Right cardiac atrium (tissue), 5 donors: ENCODE results near the gene AGAP2. TPM values are rescaled to one million over a fixed set of nuclear protein-coding genes. Genes with fewer than 3 reads are reported as not detected.
"Not testable (repeated sequence)": the region's sequence is repeated elsewhere in the genome, so short reads cannot be mapped to it uniquely, and the experiment has no call there.

Experiments used
- ATAC-seq, 2 donors: fragments of 200-7000 bp; cut with Tn5 transposase; one replicate each; pipeline versions ENCODE4 v1.8.0 to v1.9.1; 2020; ENCODE audit warnings: moderate library complexity in 2 of 2, mild to moderate bottlenecking in 1 of 2
- DNase-seq, 3 donors: peaks; one replicate each; pipeline ENCODE4 v3.0.0-alpha.2; 2020
- H3K27ac ChIP-seq: one replicate; pipeline ENCODE4 v1.5.1; 2013; ENCODE audit warnings: mild to moderate bottlenecking, low read length, control low read depth, moderate library complexity
- H3K27me3 ChIP-seq: one replicate; pipeline ENCODE4 v1.6.1; 2013; ENCODE audit not compliant: control insufficient read depth, insufficient read depth
- H3K4me1 ChIP-seq: one replicate; pipeline ENCODE4 v1.6.1; 2013; ENCODE audit warnings: low read length; ENCODE audit not compliant: control insufficient read depth, insufficient read depth
- H3K4me3 ChIP-seq: one replicate; pipeline ENCODE4 v1.5.1; 2013; ENCODE audit warnings: low read length, control low read depth
- H3K9me3 ChIP-seq: one replicate; pipeline ENCODE4 v1.6.1; 2013; ENCODE audit warnings: low read length; ENCODE audit not compliant: control insufficient read depth
- WGBS: extraction: QIAGEN DNeasy Blood & Tissue Kit; methylation state at CpG from one replicate; pipeline ENCODE4 v1.1.7; 2013; 5-methylcytosine and 5-hydroxymethylcytosine counted together
- intact Hi-C, 4 donors: fragments of 100-400 bp; cut with DNase I; formaldehyde crosslinking; loops; one replicate each; pipeline versions ENCODE4 v1.11.0 to v1.14.0; 2022 to 2023
- polyA plus RNA-seq: library from polyadenylated mRNA; stranded (reverse); fragments of 200-250 nt; gene quantifications from one replicate; pipeline ENCODE4 v1.2.3, GENCODE V29; 2013
- total RNA-seq, 4 donors: library from RNA; stranded (reverse); fragmentation: NEBNext Ultra II Directional; extraction: Animal tissue kit (Norgen Biotek cat#: 25700); gene quantifications; one replicate each; pipeline ENCODE4 v1.2.1, GENCODE V29; 2021
- donor health status: healthy with polysubstance abuse.
- donor health status: DM: no; HTN: yes; CAD: no.
- donor health status: DM: no; HTN: no; CAD: no.
- donor health status: DM: no; HTN: yes; CAD: no; lungs with severe emphysema.
- donor health status: DM: yes; HTN: yes; CAD: no.

Gene AGAP2
- total and polyA plus RNA-seq, 5 donors = 0.53 to 1.7 (median 0.74) TPM

DNA sequence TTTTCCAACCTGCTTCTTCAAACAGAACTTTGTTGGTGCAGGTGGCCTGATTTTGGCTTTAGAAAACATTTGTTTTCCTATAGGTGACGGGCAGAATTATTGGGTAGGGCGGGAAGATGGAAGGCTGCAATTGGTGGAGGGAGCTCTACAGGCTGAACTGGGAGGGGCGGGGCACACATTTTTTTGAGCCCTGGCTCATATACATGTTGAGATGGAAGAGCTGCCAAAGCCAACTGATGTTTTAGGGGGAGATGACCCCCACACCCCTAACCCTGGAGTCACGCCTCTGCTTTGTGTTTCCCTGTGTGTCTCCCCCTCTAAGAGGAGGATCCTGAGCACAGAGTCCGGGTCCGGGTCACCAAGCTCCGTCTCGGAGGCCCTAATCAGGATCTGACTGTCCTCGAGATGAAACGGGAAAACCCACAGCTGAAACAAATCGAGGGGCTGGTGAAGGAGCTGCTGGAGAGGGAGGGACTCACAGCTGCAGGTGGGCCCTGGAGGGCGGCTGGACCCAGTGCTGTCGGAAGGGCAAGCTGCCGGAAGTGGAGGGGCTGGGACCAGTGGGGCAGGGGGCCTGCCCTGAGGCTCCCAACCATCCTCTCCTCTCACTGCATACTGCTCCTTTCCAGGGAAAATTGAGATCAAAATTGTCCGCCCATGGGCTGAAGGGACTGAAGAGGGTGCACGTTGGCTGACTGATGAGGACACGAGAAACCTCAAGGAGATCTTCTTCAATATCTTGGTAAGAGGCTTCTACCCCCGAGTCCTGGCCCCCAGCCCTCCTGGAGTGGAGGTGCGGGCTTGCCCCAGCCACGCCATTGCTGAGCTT lies 18.6 kb downstream of the AGAP2 start:
- Histone ChIP-seq H3K4me1 (no peaks in the 10 kb centered on the region), H3K27me3 (no peaks in the 10 kb centered on the region), H3K9me3 (no peaks in the 10 kb centered on the region), H3K4me3 (no peak overlapping the region), H3K27ac (no peak overlapping the region)
- no peak for DNase-seq
- intact Hi-C loops = no loop called here
- ATAC-seq = no peak
- WGBS = 91% methylated on average over 20 of the region's 20 CpGs

DNA sequence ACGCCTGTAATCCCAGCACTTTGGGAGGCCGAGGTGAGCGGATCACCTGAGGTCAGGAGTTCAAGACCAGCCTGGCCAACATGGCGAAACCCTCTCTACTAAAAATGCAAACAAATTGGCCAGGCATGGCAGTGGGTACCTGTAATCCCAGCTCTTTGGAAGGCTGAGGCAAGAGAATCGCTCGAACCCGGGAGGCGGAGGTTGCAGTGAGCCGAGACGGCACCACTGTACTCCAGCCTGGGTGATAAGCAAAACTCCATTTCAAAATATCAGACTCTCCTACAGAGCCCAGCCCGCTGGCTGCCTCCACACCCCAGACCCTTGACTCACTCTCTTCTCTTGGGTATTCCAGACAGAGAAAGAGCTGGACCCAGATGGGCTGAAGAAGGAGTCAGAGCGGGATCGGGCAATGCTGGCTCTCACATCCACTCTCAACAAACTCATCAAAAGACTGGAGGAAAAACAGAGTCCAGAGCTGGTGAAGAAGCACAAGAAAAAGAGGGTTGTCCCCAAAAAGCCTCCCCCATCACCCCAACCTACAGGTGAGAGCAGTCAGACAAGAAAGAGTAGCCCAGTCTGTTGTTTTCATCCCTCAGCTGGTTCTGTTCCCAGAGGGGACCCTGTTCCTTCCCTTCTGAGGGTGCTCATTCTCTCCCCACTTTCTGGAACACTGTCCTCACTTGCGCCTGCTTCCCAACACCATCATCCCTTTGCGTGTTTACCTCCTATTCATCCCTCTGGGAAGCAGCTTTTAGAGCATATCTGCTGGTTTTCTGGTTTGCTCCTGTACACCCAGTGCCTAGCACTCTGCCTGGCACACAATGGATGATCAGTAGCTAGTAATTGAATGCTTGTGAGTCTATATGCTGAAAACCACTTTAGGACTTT lies 19.7 kb downstream of the AGAP2 start:
- no peak for DNase-seq
- no peaks in the 10 kb centered on the region for H3K4me1 ChIP-seq
- no peak for ATAC-seq

DNA sequence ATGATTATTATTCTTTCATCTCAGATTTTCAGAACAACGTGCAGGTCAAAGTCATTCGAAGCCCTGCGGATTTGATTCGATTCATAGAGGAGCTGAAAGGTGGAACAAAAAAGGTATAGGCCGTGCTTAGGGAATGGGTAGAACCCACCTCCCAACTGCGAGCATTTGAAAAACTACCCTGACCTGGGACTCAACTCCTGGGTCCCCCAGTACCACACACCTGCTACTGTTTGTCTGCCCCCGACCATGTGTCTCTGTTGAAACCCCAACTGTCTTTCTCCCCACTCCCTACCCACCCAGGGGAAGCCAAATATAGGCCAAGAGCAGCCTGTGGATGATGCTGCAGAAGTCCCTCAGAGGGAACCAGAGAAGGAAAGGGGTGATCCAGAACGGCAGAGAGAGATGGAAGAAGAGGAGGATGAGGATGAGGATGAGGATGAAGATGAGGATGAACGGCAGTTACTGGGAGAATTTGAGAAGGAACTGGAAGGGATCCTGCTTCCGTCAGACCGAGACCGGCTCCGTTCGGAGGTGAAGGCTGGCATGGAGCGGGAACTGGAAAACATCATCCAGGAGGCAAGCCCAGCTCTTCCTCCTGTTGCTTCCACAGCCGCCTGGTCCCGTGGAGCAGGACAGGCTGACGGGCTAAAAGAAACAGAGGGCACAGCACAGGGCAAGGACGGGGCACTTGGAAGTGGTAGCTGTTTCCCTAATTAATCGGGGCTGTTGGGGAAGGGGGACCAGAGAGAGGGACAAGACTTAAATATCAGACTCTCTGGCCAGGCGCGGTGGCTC lies 20.5 kb downstream of the AGAP2 start:
- H3K4me1 ChIP-seq = no peaks in the 10 kb centered on the region
- H3K27ac ChIP-seq = no peak overlapping the region
- WGBS = 96% methylated on average over 22 of the region's 22 CpGs
- intact Hi-C loops = no loop called here
- DNase-seq (no peak), ATAC-seq (no peak)
- H3K9me3 ChIP-seq = no peaks in the 10 kb centered on the region
- H3K4me3 ChIP-seq = no peak overlapping the region
- H3K27me3 ChIP-seq = no peaks in the 10 kb centered on the region

More for the DNA sequence above, 19.7 kb downstream of the AGAP2 start:
- intact Hi-C loops = no loop called here
- Histone ChIP-seq H3K9me3 (no peaks in the 10 kb centered on the region), H3K27ac (no peak overlapping the region), H3K4me3 (no peak overlapping the region), H3K27me3 (no peaks in the 10 kb centered on the region)
- WGBS = 96% methylated on average over 15 of the region's 15 CpGs

DNA sequence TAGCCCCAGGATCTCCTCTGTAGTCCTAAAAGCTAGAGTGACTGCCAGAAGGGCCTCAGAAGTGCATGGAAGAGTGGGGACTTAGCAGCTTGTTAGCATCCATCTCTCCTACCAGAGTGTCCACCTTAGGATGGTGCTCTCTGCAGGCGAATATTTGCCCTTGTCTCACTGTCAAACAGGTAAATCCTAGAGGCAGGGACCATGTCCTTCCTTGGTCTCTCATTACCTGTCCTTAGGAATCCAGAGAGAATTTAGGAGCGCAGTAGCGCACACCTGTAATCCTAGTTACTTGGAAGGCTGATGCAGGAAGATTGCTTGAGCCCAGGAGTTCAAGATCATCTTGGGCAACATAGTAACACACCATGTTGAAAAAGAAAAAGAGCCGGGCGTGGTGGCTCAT lies 21.4 kb downstream of the AGAP2 start:
- 96% methylated on average over 5 of the region's 5 CpGs for WGBS
- Histone ChIP-seq H3K27ac (no peak overlapping the region), H3K4me1 (no peaks in the 10 kb centered on the region), H3K9me3 (no peaks in the 10 kb centered on the region), H3K4me3 (no peak overlapping the region), H3K27me3 (no peaks in the 10 kb centered on the region)
- DNase-seq = no peak
- no peak for ATAC-seq
- intact Hi-C loops = no loop called here

DNA sequence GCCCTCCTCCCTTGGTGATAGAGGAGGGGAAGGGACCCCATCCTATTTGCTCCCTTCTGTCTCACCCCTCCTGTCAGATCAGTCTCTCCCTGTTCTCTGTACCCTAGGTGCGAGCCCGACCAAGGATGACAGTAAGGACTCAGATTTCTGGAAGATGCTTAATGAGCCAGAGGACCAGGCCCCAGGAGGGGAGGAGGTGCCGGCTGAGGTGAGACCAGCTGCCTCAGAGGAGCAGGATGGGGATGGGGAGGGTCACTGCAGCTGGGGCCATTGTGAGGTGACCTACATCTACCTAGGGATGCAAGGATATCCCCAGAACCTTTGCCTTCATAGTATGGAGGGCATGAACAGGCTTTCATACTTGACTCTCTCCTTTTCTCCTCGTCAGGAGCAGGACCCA lies 22.2 kb downstream of the AGAP2 start:
- intact Hi-C loops = no loop called here
- Histone ChIP-seq H3K4me3 (no peak overlapping the region), H3K27me3 (no peaks in the 10 kb centered on the region), H3K4me1 (no peaks in the 10 kb centered on the region), H3K9me3 (no peaks in the 10 kb centered on the region), H3K27ac (no peak overlapping the region)
- WGBS = 95% methylated on average over 4 of the region's 4 CpGs
- no peak for ATAC-seq
- no peak for DNase-seq

DNA sequence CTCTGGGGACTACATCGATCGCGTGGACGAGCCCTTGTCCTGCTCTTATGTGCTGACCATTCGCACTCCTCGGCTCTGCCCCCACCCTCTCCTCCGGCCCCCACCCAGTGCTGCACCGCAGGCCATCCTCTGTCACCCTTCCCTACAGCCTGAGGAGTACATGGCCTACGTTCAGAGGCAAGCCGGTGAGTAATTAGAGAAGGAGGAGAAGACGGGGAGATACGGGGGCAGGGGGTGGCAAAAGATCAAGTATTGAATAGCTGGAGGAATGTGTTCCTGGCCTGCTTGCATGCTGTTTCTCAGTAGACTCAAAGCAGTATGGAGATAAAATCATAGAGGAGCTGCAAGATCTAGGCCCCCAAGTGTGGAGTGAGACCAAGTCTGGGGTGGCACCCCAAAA lies 22.8 kb downstream of the AGAP2 start:
- H3K27me3 ChIP-seq = no peaks in the 10 kb centered on the region
- H3K9me3 ChIP-seq = no peaks in the 10 kb centered on the region
- H3K4me1 ChIP-seq = no peaks in the 10 kb centered on the region
- intact Hi-C loops = no loop called here
- ATAC-seq (no peak), DNase-seq (no peak)
- no peak overlapping the region for H3K27ac ChIP-seq
- 95% methylated on average over 12 of the region's 12 CpGs for WGBS
- no peak overlapping the region for H3K4me3 ChIP-seq

DNA sequence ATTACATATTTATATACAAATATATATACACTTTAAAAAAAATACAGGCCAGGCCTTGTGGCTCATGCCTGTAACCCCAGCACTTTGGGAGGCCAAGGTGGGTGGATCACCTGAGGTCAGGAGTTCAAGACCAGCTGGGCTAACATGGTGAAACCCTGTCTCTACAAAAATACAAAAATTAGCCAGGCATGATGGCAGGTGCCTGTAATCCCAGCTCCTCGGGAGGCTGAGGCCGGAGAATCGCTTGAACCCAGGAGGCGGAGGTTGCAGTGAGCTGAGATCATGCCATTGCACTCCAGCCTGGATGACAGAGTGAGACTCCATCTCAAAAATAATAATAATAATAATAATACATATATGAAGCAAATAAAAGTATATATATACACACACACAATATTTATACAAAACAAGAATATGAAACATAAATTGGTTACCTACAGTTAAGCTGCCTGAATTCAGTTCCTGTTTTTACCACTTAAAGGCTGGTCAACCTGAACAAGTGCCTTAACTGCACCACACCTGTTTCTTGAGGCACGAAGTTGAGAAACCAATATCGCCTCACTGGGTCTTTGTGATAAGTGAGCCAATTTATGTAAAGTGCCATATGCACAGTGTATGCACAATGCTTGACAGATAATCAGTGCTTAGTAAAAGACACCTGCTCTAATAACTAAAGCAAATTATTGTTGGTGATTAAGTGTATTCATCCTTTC lies 23.4 kb downstream of the AGAP2 start:
- ATAC-seq, H3K4me3 ChIP-seq, intact Hi-C loops, H3K4me1 ChIP-seq, H3K27me3 ChIP-seq, DNase-seq, H3K9me3 ChIP-seq, H3K27ac ChIP-seq: not testable (repeated sequence)
- WGBS = 97% methylated on average over 6 of the region's 6 CpGs

DNA sequence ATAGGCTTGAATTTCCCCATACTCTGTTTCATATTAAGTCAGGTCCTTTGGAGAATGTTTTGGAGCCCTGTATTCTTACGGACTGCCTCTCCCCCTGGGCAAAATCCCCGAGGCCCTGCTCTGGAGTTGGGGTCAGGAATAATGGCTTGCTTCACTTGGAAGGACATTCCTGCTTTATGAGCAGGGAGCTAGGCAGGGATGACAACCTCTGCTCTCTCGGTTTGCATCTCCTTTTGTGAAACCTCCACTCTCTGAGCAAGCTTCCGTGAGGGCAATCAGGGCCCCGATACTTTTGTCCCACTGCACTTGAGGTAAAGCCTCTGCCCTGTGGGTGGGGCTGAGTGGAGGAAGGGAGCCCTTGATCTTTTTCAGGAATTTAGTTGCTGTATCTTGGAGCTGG lies 25.3 kb downstream of the AGAP2 start:
- no peaks in the 10 kb centered on the region for H3K27me3 ChIP-seq
- ATAC-seq (no peak), DNase-seq (no peak)
- 90% methylated on average over 5 of the region's 5 CpGs for WGBS
- no peak overlapping the region for H3K4me3 ChIP-seq
- no peaks in the 10 kb centered on the region for H3K4me1 ChIP-seq
- H3K27ac ChIP-seq = no peak overlapping the region
- no peaks in the 10 kb centered on the region for H3K9me3 ChIP-seq
- intact Hi-C loops = no loop called here

DNA sequence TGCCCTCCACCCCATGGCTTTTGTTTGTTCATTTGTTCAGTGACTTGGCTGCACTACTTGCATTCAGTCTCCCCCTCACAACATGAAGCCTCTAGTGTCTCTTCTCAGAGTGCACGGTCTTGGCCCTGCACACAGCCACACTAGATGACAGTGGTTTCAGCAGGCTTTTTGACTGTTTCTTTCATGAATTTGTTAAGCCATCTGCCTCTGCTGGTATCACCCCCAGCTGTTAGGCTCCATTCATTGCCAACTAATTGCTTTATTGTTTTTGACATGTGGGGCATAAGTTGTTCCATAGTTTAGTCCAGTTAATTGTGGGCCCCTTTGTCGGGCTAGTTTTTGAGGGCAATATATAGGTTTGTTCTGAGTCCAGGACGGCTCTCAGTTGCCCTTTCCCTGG lies 25.8 kb downstream of the AGAP2 start:
- DNase-seq = no peak
- intact Hi-C loops = no loop called here

DNA sequence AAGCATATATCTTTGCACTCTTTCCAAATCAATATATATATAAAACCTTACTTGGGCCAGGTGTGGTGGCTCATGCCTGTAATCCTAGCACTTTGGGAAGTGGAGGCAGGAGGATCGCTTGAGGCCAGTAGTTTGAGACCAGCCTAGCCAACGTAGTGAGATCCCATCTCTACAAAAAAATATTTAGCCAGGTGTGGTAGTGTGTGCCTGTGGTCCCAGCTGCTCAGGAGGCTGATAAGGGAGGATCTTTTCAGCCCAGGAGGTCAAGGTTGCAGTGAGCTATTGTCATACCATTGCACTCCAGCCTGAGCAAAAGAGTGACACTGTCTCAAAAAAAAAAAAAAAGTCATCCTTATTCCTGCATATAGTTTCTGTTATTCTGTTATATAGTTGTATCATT lies 30.2 kb downstream of the AGAP2 start:
- ATAC-seq (no peak), DNase-seq (no peak)
- Histone ChIP-seq H3K27ac (no peak overlapping the region), H3K9me3 (no peaks in the 10 kb centered on the region), H3K27me3 (no peaks in the 10 kb centered on the region), H3K4me3 (no peak overlapping the region), H3K4me1 (no peaks in the 10 kb centered on the region)
- intact Hi-C loops = no loop called here
- 93% methylated on average over 2 of the region's 2 CpGs for WGBS

More for the DNA sequence above, 25.8 kb downstream of the AGAP2 start:
- WGBS = 93% methylated on average over 3 of the region's 3 CpGs
- H3K4me1 ChIP-seq = no peaks in the 10 kb centered on the region
- H3K27me3 ChIP-seq = no peaks in the 10 kb centered on the region
- H3K27ac ChIP-seq = no peak overlapping the region
- no peak for ATAC-seq
- no peaks in the 10 kb centered on the region for H3K9me3 ChIP-seq
- no peak overlapping the region for H3K4me3 ChIP-seq
